Heart right ventricle (tissue), 16 donors: ENCODE results near the gene PACSIN2. TPM values are rescaled to one million over a fixed set of nuclear protein-coding genes. Genes with fewer than 3 reads are reported as not detected.
A peak's percentile ranks its signal among the peaks of the same experiment; 100 is the strongest.

ENCODE experiments used
- ATAC-seq, 8 donors: fragments of 200-7000 bp; cut with Tn5 transposase; one replicate each; pipeline ENCODE4 v1.9.1; 2020; ENCODE audit warnings: mild to moderate bottlenecking in 8 of 8, moderate library complexity in 8 of 8, moderate number of reproducible peaks in 1 of 8
- DNase-seq, 2 donors: peaks; one replicate each; pipeline ENCODE4 v3.0.0-alpha.2; 2020
- H3K27ac ChIP-seq, 10 donors: fragments of 200-600 bp; sonication (generic) in 2 of 10; one replicate each; pipeline versions ENCODE4 v1.5.0 to v1.8.0; 2020 to 2022; ENCODE audit warnings: mild to moderate bottlenecking in 3 of 10
- H3K27me3 ChIP-seq, 7 donors: fragments of 200-600 bp; one replicate each; pipeline ENCODE4 v1.8.0; 2021 to 2022; ENCODE audit warnings: mild to moderate bottlenecking in 2 of 7
- H3K36me3 ChIP-seq, 9 donors: fragments of 200-600 bp; sonication (generic) in 1 of 9; one replicate each; pipeline versions ENCODE4 v1.5.0 to v1.8.0; 2020 to 2022; ENCODE audit warnings: mild to moderate bottlenecking in 2 of 9
- H3K4me1 ChIP-seq, 9 donors: fragments of 200-600 bp; sonication (generic) in 1 of 9; one replicate each; pipeline versions ENCODE4 v1.5.0 to v1.8.0; 2020 to 2022; ENCODE audit warnings: mild to moderate bottlenecking in 4 of 9
- H3K4me3 ChIP-seq, 10 donors: fragments of 200-600 bp; sonication (generic) in 2 of 10; one replicate each; pipeline versions ENCODE4 v1.5.0 to v1.8.0; 2020 to 2022; ENCODE audit warnings: mild to moderate bottlenecking in 7 of 10, moderate library complexity in 2 of 10
- H3K9me3 ChIP-seq, 11 donors: fragments of 200-600 bp in 10 of 11; sonication (generic) in 2 of 11; one replicate each; pipeline versions ENCODE4 v1.5.0 to v1.8.0; 2013 to 2022; ENCODE audit warnings: mild to moderate bottlenecking in 2 of 11, control low read depth in 1 of 11, moderate library complexity in 1 of 11
- CTCF ChIP-seq, 9 donors: fragments of 200-600 bp; sonication (generic) in 2 of 9; IDR thresholded peaks; one replicate each; pipeline versions ENCODE4 v1.5.0 to v1.8.0; 2021 to 2022; ENCODE audit warnings: antibody characterized with exemption in 9 of 9, mild to moderate bottlenecking in 5 of 9, moderate library complexity in 1 of 9
- WGBS, 2 donors: extraction: QIAGEN DNeasy Blood & Tissue Kit; methylation state at CpG; one replicate each; pipeline ENCODE4 v1.1.7; 2013; ENCODE audit warnings: inconsistent platforms in 1 of 2; 5-methylcytosine and 5-hydroxymethylcytosine counted together
- intact Hi-C, 10 donors: fragments of 100-400 bp; cut with DNase I; formaldehyde crosslinking; loops; one replicate each; pipeline versions ENCODE4 v1.11.1 to v1.14.2; 2022
- polyA plus RNA-seq, 2 donors: library from polyadenylated mRNA; stranded (reverse); fragments of 200-250 nt; gene quantifications; one replicate each; pipeline ENCODE4 v1.2.3, GENCODE V29; 2013
- total RNA-seq, 10 donors: library from RNA; stranded (reverse); fragmentation: NEBNext Ultra II Directional in 3 of 10; extraction: Animal tissue kit (Norgen Biotek cat#: 25700) in 3 of 10; gene quantifications; one replicate each; pipeline versions ENCODE4 v1.2.1 to v1.2.4, GENCODE V29; 2021 to 2023
- donor health status: Arrhythmogenic right ventricular cardiomyopathy.
- donor health status: ischemic (EF 13 %, LVEDD 7.1; RV severe dilation, severe dysfunction).
- donor health status: healthy with polysubstance abuse.
- donor health status: DM: no; HTN: yes; CAD: no.
- donor health status: DM: no; HTN: no; CAD: no.
- donor health status: ischemic (EF 25% LVEDD 6.9; RV normal size, moderate dysfunction).
- donor health status: ischemic (EF 25% LVEDD 5.7; RV mildly dilated, moderate dysfunction).
- donor health status: healthy.
- donor health status: DM: yes; HTN: yes; CAD: no.
- donor health status: Ischemic cardiomyopathy.
- donor health status: ischemic (EF 35%, LVEDD 5.7; RV mildly dilated, moderate dysfunction).
- donor health status: nonischemic (EF 11% LVEDD 7.7; RV severe dilation, severe dysfunction).
- donor health status: DM: yes; HTN: yes; CAD: no.
- donor health status: PGD.
- donor health status: ischemic (EF 29% LVEDD 5.4; RV normal size, mild dysfunction).
- donor health status: nonischemic (EF 23%, LVEDD 6.1; RV moderate dilation, normal function).

PACSIN2 gene
- total and polyA plus RNA-seq, 12 donors: 24.3 to 69.7 (median 57.0) TPM

- no peak for TF ChIP-seq CTCF (IDR thresholded peaks at IDR 0.05)
- H3K4me1 ChIP-seq: peaks cover 3 to 63% (median 47%) of the 10 kb centered on the region in 9 donors
- ATAC-seq (no peak), DNase-seq (no peak)
- H3K4me3 ChIP-seq: no peak overlapping the region
- no peaks in the 10 kb centered on the region for H3K27me3 ChIP-seq
- intact Hi-C loops: loop anchor here in 1 of 10 donors (10.0 kb wide), 1 partner anchor 63 kb away; no protein-coding TSS in a partner anchor
- 98 to 100% methylated on average over 3 of the region's 3 CpGs for WGBS, 2 donors
- no peaks in the 10 kb centered on the region for H3K36me3 ChIP-seq
- H3K9me3 ChIP-seq: no peaks in the 10 kb centered on the region
- H3K27ac ChIP-seq: no peak overlapping the region
These were observed 22.9 kb downstream of the PACSIN2 start for GRCh38 chr22:42992092-42992491.

GRCh38 chr22:42991010-42991651, 23.8 kb downstream of the PACSIN2 start:
- TF ChIP-seq CTCF (IDR thresholded peaks at IDR 0.05): no peak
- WGBS, 2 donors: 75 to 76% methylated on average over 5 of the region's 5 CpGs
- peak in 2 of 8 donors; percentile 11 to 32 for ATAC-seq

GRCh38 chr22:42990131-42990838, 24.7 kb downstream of the PACSIN2 start:
- ATAC-seq (peak in 4 of 8 donors; percentile 31 to 69 (median 52)), DNase-seq (no peak)
- peaks cover 0 to 45% (median 33%) of the 10 kb centered on the region in 9 donors for H3K4me1 ChIP-seq
- intact Hi-C loops: loop anchor here in 1 of 10 donors (10.0 kb wide), 1 partner anchor 65 kb away; no protein-coding TSS in a partner anchor
- no peak overlapping the region for H3K4me3 ChIP-seq
- no peak overlapping the region for H3K27ac ChIP-seq
- peak in 6 of 9 donors; percentile 5 to 44 (median 34) for TF ChIP-seq CTCF (IDR thresholded peaks at IDR 0.05)
- no peaks in the 10 kb centered on the region for H3K27me3 ChIP-seq
- H3K36me3 ChIP-seq: no peaks in the 10 kb centered on the region
- WGBS, 2 donors: 70 to 76% methylated on average over 9 of the region's 9 CpGs
- no peaks in the 10 kb centered on the region for H3K9me3 ChIP-seq

More at GRCh38 chr22:42991010-42991651, 23.8 kb downstream of the PACSIN2 start:
- Histone ChIP-seq H3K4me3 (no peak overlapping the region), H3K27me3 (no peaks in the 10 kb centered on the region), H3K9me3 (no peaks in the 10 kb centered on the region), H3K27ac (no peak overlapping the region), H3K4me1 (peaks cover 3 to 53% (median 41%) of the 10 kb centered on the region in 9 donors), H3K36me3 (no peaks in the 10 kb centered on the region)
- DNase-seq: no peak
- intact Hi-C loops: loop anchor here in 1 of 10 donors (10.0 kb wide), 1 partner anchor 64 kb away; no protein-coding TSS in a partner anchor

- Histone ChIP-seq H3K4me1 (peaks cover 0 to 30% (median 10%) of the 10 kb centered on the region in 9 donors), H3K4me3 (no peak overlapping the region), H3K36me3 (no peaks in the 10 kb centered on the region), H3K27me3 (no peaks in the 10 kb centered on the region), H3K9me3 (no peaks in the 10 kb centered on the region), H3K27ac (no peak overlapping the region)
- TF ChIP-seq CTCF (IDR thresholded peaks at IDR 0.05): no peak
- WGBS, 2 donors: 80 to 86% methylated on average over 13 of the region's 13 CpGs
- intact Hi-C loops: no loop called here
- ATAC-seq (no peak), DNase-seq (no peak)
These were observed 28.8 kb downstream of the PACSIN2 start for GRCh38 chr22:42986115-42986514.
